Activated effector memory CD4-positive, alpha-beta T cell treated with Interleukin-2 at 50 U/mL for 16 hours (primary cell): ENCODE measurements around the gene C6.
"Not testable (repeated sequence)": the region's sequence is repeated elsewhere in the genome, so short reads cannot be mapped to it uniquely, and the experiment has no call there.

Experiments used
- DNase-seq: peaks from one replicate; pipeline ENCODE4 v3.0.0-alpha.2; 2020

The C6 gene

DNA sequence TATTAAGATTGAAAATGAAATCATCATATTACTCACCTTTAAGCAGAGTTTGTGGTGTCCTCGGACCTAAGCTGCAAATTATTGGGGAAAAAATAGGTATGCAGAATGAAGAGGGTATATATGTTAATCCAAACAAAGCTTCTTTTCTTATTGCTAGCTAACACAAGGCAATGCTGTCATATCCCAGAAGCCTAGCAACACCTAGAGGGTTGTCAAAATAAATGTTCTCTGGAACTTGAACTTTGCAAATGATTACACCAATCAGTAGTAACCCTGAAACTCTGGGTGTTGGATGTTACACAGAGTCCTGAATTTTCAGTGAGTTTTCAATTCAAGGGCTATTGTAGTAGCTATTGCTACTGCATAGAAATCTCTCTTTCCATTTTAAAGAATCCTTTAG lies at the start of gene C6:
Gene C6, minus strand, starts transcription at position 193 of the 400 bp plus-strand sequence. CDS start 10,302 bp downstream, outside the sequence.
- no peak for DNase-seq

DNA sequence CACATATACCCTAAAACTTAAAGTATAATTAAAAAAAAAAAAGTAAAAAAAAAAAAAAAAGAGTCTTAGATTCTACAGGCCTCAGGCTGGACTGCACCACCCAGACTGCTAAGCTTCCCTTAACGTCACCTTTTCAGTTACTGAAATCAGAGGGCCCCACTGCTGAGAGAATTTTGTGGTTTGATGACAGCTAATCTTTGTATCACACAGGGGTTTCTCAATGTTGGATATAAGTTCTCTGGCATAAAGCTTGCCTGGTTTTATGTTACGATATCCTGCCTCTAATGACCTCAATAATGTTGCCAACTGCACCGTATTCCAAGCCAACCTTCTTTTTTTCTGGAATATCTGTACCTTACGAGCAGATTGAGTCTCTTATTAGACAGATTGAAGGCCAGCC lies 43.1 kb upstream of the C6 start:
- no peak for DNase-seq

DNA sequence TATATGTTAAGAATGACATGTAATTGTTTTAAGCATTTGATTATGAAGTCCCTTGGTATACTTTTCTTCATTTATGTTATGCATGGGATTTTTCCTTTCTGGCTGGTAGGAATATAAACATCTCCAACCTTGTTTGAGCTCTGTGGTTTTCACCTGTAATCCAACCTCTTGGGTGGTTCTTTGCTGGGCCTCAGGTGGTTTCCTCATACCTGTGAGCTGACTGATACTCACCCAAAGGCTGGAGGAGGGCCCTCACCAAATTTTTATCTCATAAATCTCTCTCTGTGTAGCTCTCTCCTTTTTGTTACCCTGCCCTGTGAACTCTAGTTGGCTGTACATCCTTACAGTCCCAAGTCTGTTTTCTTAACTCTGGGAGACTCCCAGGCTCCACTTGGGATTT lies 39.8 kb upstream of the C6 start:
- DNase-seq = no peak

DNA sequence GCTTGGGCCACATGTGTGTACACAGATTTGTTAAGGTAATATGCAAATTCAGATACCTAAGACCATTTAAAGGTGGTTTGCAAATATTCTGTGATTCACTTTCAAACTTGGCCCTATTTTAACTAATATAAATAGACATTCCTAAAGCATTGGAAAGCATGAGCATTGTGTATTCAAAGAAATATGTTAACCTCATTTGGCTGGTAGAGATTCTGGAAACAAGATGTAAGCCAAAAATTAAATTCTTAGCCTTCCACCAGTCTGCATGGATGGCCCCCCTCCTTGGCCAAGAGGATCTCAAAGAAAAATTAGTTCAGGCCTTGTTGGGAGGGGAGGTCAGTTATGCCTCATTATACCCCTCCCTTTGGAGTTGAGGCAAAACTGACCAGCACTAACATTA lies 38.7 kb upstream of the C6 start:
- no peak for DNase-seq

DNA sequence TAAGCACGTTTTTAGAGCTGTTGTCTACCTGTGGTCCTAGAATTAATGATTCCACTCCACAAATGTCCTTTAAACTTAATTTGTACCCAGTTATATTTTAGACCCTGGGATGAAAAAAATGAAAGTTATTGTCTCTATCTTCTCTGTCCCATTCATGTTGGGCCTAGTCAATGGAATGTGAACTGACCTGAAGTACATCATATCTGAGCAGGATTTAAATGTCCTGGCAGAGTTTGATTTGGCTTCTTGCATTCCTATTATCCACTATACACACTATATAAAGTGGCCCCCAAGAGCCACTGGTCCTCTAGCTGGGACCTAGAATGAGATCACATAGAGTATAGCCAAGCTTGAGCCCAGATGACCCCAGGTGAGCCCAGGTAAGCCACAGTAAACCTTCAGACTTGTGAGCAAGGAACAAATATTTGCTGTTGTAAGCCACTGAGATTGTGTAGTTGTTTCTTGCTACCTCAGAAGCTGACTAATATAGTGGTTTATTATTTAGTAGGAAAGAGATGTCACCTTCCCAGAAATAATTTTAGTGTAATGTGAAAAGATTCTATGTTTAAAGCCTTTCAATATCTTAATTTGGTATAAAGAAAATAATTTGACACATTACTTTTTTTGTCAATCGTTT lies 37.1 kb upstream of the C6 start:
- DNase-seq = no peak

DNA sequence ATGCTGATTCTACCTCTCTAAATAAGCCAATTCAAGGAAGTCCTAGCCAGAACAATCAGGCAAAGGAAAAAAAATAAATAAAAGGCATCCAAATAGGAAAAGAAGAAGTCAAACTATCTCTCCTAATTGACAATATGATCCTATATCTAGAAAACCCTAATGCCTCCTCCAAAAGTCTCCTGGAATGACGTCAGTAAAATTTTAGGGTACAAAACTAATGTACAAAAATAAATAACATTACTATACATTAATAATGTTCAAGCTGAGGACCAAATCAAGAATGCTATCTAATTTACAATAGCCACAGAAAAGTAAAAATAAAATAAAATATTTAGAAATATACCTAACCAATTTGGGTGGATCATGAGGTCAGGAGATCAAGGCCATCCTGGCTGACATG lies 33.8 kb upstream of the C6 start:
- no peak for DNase-seq

DNA sequence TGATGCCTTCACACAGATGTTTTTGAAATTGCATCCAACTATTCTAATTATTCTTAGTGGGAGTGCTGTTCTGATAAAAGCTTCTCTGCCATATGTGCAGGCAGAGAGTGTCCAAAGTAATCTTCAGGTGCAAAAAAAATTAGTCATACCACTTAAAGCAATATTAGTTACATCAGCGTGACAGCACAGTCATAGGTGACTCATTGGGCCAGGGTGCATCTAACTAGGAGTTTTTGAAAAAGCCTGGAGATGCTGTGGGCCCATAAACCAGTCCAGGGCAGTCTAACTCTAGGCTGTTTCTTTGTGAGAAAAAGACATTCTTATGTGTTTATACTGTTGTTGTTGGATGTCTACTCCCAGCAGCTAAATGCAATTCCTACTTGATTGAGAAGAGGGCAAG lies 33.0 kb upstream of the C6 start:
- no peak for DNase-seq

DNA sequence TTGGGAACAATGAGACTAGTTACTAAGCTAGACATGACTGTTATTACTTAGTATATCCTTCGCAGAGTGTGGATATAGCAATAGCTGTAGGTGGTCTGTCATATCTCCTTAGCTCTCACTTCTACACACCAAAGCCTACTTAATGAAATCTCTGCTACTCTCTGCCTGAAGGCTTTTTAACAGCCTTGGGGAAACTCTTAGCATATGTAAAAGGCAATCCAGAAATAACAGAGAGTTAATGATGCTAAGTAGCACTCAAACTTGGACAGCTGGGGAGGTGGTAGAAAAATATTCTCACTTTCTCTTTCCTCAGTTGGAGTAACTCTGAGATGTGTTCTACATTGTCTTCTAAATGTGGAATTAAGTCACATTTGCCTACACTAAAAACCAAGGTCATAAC lies 30.2 kb upstream of the C6 start:
- DNase-seq = no peak

DNA sequence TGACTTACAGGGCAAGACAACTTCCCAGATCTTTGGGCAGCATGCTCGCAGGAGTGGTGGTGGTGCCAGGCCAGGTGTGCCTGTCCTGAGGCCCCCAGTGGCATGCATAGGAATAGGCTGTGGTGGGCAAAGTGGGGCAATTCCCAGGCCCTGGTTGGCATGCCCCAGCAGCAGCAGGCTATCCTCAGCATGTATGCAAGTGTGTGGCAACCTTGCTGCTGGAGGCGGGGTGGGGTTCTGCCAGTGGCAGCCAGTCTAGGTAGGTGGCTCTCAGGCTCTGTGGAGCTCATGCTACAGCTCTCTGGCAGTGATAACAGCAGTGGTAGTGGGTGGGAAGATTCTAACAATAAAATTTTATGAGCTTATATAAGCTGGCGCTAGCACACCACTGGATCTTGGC lies 27.7 kb upstream of the C6 start:
- no peak for DNase-seq

DNA sequence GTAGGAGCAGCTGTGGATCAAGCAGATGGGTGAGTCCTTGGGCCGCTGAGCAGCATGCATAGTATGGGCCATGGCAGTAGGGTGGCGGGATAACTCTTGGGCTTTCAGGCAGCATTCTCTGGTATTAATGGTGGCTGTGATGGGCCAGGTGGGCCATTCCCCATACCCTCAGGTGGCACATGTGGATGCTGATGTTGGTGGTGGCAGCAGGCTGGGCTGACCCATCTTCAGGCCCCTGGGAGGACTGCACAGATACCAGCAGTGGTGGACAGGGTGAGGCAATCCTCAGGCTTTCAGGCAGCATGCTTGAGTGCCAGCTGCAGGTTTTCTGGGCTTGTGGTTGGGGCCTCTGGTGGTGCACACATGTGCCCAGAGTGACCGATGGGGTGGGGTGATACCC lies 27.1 kb upstream of the C6 start:
- no peak for DNase-seq

DNA sequence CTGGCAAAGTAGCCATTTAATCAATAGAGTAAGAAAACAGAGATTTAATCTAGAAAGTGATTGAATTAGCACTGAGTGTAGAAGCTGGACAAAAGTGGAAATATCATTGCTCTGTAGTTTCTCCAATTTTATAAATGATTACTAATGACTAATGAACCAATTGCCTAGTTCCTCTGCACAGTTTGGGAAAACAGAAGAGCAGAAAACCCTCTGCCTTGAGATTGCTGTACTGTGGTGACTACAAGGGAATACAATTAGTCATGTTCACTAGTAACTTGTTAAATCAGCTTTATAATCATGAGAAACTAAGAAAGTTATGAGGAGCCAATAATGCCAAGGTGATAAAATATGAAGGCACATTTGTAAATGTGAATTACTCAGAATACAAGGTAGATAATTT lies 21.1 kb upstream of the C6 start:
- no peak for DNase-seq

DNA sequence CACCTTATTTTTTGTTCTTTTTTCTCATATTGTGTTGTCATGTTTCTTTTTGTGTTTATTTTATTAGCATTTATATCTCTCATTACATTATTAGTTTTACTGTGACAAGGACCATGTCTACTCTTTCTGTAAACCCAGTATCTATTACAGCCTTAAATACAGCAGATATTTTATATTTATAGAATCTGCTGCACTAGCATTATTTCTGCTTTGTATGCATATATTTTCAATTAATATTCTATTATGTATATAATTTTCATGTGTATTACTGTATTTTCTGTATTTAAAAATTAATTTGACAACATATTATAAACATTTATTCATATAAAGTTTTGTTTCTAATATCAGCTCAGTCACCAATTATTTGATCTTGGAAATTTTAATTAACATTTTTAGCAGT lies 19.5 kb upstream of the C6 start:
- DNase-seq = no peak

DNA sequence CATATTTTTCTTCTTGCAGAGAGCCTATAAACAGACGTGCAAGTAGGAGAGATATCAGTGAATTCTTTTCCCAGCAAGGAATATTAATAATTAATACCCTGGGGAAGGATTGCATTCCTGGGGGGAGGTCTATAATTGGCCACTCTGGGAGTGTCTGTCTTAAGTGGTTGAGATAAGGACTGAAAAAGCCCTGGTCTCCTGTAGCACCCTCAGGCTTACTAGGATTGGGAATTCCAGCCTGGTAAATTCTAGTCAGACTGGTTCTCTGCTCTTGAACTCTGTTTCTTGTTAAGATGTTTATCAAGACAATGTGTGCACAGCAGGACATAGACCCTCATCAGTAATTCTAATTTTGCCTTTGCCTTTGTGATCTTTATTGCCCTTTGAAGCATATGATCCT lies 16.9 kb upstream of the C6 start:
- not testable (repeated sequence) for DNase-seq

DNA sequence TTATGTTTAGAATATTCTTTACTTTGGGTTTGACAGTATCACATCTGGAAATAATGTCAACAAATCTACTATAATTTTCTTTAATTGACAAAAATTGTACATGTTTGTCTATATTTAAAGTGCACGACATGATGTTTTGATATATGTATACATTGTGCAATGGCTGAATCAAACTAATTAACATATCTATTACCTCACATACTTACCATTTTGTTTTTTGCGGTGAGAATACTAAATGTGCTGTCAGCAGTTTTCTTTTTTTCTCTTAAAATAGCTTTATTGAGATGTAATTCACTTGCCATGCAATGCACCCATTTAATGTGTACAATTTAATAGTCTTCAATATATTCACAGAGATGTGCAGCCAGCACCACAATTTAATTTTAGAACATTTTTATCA lies 10.6 kb upstream of the C6 start:
- no peak for DNase-seq

DNA sequence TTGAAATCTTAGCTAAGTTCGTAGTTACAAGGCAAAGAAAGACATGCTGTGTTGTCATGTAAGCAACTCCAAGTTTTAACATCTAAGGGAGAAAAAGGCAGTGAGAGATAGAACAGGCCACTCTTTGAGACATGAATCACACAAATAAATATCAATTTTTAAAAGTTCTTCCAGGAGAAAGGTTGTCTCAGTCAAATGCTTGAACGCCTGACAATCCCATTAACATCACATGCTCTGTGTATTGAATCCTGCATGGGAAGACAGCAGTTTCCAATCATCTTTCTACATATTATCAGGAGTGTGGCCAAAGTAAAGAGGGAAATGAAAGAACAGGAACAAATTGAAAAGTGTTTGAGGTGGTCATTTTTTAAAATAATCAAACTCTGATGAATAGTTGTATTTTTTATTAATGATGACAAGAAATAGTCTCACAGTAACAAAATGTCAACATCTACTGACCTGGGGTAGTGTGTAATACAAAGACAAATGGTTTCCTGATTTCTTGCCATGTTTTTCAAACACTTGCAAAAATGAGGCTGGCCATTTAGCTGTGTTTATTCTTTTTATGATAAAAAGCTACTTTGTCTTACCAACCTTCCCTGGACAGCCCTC lies 6.4 kb upstream of the C6 start:
- no peak for DNase-seq

DNA sequence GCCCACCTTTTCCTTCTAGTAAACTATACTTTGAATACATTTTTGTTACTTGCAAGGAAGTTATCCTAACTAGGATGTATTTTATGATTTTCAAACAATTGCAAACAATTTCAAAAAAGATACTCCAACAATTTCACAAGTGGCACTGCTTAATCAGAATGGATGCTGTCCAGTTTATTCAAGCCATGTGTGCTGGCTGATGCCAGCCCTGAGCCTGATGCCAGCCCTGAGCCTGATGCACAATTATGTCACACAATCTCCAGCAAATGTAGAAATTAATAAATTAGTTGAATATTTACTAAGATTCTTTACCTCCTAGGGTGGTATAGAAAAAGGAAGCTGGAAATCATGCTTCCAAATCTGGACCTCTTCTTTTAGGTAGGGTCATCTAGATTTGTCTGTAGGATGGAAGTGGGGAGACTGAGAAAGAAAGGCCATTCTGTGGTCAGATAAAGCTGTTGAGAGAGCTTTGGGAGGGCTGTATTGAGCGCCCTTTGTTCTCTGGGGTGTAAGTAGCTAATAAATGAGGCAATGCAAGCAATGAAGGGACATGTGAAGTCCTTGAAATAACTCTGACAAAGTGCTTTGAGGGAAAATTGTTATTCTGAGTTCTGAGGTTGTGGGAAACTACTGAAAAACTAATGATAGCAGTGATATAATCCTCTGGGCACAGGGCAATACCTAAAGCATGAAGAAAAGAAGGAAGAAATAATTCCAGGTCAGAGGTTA lies 5.8 kb upstream of the C6 start:
- DNase-seq = no peak

DNA sequence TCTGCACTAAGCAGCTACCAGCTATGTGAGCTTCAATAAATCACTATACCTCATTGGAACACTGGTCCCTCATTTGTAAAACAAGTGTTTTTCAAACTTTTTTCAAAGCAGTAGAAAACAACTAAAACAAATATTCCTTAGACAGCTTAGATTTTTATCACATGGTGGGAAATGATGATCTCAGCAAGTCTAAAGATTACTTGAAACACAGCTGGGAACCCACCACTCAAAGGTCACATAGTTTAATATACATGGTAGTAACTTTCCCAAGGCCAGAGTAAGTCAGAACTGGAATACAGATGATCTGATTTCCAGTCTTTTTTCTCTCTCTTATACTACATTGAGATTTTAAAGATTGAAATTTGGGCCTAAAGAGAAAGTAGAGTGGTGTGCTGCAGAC lies 850 bp upstream of the C6 start:
- DNase-seq = no peak

DNA sequence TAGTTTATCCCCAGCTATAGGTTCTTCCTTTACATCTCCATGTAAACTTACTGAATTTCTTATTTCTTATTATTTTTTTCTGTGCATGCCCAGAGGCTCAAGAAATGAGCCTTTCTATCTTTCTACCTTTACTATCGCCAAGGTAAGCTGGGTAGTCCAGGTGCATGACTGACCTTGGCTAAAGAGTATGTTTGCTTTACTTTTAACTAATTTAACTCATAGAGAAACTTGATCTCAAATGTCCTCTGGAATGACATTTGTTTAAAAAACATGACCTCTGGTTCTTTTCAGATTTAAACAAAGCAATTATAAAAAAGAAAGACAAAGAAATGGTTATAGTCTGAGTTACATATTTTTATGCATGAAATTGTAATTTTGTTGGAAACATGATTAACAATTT lies 397 bp downstream of the C6 start:
- DNase-seq = no peak

DNA sequence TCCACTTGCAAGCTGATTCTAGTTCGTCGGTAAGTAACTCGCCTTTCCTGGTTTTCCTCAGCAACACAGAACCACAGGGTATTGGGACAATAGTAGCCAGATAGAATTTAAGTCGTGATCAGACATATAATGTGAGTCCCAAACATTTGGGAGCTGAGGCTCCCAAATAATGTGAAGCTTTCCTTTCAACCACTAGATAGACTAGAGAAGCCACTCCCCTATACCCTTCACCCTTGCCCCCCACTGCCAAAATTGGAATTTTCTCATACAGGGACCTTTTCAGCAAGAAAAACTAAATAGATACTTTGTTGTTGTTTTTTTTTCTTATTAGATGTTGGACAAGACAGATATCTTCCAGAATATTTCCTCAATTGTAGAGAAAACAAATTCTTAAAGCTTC lies 1.9 kb downstream of the C6 start:
- DNase-seq = no peak

DNA sequence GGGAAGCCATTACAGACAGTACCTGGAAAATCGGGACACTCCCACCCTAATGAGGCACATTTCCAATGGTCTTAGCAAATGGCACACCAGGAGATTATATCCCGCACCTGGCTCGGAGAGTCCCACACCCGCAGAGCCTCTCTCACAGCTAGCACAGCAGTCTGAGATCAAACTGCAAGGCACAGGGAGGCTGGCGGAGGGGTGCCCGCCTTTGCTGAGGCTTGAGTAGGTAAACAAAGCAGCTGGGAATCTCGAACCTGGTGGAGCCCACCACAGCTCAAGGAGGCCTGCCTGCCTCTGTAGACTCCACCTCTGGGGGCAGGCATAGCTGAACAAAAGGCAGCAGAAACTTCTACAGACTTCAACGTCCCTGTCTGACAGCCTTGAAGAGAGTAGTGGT lies 7.9 kb downstream of the C6 start:
- DNase-seq = not testable (repeated sequence)

DNA sequence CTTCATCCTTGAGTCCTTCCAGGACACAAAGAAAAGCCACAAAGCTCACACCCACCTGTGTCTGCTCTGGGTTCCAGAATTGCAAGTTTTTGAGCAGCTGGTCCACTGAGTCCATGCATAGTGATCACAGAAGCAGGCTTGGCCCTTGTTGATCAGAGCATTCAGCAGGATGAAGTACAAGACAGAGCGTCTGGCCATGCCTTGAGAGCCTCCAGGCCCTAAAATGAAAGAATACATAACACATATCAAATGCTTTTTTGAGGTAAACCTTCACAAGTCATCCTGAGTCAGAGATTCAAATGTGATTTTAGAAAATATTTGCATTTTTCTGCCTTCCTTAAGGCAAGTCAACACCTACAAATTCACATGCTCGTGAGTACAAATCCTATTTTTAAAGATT lies 10.3 kb downstream of the C6 start:
- no peak for DNase-seq

DNA sequence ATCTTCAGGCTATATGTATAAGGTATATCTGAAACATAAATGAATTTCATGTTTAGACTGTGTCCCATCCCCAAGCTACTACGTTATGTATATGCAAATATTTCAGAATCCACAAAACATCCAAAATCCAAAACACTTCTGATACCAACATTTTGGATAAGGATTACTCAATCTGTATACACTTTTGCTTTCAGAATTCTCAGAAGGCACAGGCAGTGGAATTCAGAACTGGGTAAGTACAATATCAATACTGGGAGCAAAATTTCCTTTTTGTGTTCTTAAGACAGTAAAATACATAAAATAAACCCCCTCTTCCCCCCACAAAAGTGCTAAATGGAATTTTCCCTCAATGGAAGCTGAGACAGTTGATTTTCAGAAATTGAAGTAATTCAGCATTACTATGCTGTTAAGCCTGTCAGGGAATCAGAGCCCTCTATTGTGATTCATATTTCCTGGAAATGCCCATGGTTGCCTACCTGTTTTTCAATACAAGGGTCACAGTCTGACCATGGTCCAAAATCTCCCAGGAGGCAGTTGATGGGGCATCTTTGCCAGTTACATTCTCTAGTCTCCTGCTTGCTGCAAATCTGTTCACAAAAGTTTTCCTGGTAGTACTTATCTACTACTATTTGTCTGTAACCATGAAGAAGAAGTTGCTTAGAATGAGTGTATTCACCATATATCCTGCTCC lies 12.1 kb downstream of the C6 start:
- DNase-seq = no peak

DNA sequence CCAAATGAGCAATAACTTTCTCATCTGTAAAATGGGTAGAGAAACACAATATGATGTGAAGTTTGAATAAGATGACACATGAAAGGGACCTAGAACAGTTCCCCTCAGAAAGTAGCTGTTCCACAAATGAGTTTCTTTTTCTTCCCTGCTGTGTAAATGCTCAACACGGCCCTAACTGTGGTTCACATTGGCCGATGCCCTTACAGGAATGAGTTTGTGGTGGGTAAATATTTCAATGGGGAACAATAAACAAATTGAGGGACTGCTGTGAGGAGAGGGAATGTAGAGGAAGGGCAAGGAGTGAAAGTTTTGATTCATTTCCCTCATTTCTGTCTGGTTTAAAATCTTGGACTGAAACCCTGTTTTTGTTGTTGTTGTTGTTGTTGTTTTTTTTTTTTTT lies 12.8 kb downstream of the C6 start:
- no peak for DNase-seq

DNA sequence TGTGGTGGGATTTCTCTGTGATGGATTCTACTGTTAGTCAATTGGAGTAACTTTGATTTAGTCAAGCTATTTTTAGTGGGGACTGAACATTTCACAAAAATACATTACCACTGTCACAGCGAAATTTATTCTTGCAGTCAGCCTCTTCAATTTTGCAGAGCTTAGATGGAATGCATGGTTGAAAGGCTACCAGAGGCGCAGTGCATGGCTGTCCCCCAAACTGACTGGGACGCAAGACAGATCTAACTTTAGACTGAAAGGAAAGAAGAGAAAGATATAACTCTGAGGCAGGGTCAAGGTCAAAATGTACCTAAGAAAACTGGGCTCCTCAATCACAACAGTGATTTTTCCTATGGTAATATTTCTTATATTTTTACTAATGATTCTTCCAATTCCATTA lies 13.7 kb downstream of the C6 start:
- no peak for DNase-seq
